ENCODE results near the gene TMEM213. TPM values are rescaled to one million over a fixed set of nuclear protein-coding genes. Genes with fewer than 3 reads are reported as not detected.
A peak's percentile ranks its signal among the peaks of the same experiment; 100 is the strongest.

The TMEM213 gene
- total RNA-seq, 1 experiment from 2014 or later, result not detected

DNA sequence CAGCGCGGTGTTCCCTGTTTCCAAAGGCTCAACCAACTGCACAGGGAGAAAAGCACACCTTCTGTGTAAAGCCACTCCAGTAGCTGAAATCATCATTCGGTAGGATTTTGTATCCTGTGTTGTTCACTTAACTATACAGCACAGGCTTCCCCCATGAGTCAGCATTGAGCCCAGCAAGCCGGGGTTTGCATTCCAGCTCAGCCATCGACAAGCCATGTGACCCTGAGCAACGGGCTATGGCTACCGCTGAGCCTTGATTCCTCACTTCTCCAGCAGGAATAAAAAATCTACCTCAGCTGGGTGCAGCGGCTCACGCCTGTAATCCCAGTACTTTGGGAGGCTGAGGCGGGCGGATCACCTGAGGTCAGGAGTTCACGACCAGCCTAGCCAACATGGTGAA, 44.3 kb downstream of the TMEM213 start:
- DNase-seq (ENCODE audit: low read depth), result peak; percentile 31

DNA sequence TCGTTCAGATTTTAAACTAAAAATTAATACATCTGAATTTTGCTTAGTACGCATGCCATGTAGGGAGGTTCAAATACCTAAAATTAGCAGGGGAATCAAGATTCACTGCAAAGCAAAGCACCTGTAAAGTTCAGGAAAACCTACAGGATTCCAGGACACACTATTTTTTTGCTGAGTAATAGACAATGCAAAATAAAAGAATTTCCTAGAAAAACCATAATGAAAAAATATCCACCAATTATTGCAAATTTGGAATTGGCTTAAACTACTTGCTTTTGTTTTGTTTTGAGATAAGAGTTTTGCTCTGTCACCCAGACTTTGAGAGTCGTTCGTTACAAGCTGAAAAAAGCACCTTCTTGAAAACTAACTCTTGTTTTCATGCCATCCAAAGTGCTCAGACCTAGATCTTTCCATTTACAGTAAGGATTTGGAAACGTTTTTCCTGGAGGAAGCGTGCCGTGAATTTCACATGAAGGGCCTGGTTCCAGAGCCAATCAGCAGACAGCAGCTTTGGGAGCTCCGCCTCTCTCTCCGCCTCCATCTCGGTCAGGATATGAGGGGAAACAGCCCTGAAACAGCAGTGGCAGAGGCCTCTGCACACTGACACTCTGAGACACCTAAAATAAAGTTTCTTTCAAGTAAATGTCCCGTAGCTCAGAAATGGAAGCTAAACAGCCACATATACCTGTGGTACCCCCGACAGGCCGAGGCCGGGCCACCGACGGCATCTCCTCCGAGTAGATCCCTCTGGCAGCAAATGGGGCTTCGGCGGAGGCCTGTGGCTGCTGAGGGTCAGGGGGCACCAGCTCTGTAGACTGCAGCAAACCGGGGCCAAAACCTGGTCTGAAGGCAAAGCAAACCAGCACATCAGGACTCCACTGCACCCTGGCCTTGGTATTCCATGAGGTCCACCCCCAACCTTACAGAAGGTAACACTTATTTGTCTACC, 46.1 kb downstream of the TMEM213 start:
- DNase-seq (ENCODE audit: low read depth), result no peak

DNA sequence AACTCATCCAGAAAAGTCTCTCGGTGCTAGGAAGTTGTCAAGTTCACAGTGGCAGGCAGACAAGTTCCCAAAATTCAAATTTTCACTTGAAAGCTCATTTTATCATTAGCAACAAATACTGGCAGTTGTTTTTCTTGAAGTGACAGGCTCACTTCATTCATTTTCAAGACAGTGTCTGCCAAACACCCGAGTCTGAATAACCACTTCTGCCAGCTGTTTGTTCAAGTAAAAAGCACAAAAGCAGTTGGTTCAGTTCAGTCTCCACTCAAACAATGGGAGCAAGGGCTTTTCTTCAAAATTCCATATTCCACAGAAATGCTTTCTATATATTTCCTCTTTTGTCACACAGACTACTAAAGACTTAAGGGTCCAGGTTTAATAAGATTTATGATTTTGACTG, 47.9 kb downstream of the TMEM213 start:
- no peak for DNase-seq (ENCODE audit: low read depth)

DNA sequence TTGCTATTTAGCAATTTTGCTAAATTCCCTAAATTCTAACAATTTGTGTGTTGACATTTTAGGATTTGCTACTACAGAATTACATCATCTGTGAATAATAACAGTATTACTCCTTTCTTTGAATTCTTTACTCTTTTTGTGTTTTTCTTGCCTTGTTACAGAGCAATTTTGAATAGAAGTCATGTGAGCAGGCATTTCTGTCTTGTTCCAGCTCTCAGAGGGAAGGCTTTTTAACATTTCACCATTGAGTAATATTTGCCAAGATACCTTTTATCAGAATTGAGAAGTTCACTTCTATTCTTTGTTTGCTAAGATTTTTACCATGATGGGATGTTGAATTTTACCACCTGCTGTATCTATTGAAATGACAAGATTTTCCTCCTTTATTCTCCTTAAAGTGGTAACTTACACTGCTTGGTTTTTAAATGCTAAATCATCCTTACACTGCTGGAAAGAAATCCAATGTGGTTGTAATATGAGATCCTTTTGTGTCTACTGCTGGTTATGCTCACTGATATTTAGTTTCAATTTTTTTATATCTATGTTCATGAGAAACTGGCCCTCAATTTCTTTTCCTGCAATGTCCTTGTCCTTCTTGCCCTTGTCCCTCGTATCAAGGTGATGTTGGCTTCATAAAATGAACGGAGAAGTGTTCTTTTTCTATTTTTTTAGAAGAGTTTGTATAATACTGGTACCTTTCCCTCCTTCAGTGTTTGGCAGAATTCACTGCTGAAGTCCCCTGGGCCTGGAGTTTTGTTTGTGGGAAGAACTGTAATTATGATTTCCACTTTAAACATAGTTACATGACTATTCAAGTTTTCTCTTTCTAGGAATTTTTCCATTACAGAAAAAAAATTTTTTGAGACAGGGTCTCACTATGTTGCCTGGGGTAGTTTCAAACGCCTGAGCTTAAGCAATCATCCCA, 50.5 kb downstream of the TMEM213 start:
- peak; percentile 61 for DNase-seq (ENCODE audit: low read depth)

DNA sequence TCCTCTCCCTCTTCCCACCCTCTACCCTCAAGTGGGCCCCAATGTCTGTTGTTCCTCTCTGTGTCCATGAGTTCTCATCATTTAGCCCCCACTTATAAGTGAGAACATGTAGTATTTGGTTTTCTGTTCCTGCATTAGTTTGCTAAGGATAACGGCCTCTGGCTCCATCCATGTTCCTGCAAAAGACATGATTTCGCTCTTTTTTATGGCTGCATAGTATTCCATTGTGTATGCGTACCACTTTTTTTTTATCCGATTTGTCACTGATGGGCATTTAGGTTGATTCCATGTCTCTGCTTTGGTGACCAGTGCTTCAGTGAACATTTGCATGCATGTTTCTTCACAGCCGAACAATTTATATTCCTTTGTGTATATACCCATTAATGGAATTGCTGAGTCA, 51.9 kb downstream of the TMEM213 start:
- DNase-seq (ENCODE audit: low read depth), result no peak

DNA sequence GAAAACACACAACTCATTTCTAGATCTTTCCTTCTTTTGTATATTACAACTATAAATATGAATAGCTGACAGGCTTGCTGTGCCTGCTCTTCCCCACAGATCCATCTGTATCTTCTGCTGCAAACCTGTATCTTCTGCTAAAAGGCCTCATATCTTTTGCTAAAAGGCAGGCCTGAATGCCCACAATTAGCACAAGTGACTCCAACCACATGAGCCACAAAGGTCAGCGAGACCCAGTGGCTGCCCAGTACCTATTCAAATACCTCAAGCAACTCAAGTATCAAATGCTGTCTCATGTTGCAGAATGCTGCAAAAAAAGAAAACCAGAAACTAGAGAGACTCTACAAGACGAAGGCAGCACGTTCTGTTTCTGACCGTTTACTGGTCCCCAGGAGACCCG, 54.7 kb downstream of the TMEM213 start:
- no peak for DNase-seq (ENCODE audit: low read depth)

DNA sequence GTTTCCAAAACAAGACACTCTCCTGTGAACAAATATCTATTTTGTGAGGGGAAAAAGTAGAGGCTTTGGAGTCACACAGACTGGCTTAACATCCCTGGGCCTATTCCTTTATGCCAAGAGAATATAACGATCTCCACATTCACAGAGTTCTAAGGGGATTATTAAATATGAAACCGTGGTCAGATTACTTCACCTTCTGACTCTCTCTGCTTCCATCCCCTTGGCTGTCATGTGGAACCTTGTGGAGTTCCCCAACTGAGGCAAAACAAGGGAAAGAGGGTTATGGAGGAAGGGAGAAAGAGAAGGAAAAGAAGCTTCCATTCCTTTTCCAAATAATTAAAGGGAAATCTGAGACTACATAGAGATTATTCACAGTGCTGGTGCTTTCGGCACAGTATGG, 55.7 kb downstream of the TMEM213 start:
- no peak for DNase-seq (ENCODE audit: low read depth)

DNA sequence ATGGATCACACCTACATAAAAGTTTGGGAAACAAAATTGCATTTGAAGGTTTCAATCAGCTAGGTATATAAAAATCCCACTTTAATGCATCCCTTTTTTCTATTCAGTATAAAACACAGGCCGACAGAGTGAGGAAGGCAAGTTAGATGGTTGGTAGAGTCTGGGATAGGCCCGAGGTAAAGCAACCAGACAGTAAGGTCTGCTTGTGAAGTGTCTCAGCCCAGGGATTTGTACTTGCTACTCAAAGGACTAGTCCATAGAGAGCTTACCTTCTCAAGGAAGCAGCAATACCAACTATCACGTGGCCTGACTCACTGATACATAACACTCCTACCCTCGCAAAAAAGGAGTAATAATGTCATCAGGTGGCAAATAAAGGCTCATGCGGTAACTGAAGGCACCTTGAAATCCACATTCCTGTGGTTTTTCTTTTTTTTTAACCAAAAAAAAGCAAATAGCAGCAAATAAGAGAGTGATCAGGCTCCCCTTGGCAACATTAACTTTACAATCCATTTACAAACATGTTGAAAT, 56.4 kb downstream of the TMEM213 start:
- no peak for DNase-seq (ENCODE audit: low read depth)

DNA sequence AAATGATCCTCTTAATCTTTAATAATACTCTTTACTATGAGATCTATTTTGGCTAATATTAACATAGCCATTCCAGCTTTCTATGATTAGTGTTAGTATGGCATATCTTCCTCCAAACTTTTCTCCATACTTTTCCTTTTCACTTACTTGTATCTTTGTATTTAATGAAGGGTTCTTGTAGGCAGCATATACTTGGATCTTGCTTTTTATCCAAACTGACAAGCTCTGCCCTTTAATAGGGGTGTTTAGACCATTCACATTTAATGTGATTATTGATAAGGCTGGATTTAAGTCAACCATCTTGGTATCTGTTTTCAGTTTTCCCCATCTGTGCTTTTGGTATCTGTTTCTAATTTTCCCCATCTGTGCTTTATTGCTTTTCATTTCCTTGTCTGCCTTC, 59.9 kb downstream of the TMEM213 start:
- no peak for DNase-seq (ENCODE audit: low read depth)

DNA sequence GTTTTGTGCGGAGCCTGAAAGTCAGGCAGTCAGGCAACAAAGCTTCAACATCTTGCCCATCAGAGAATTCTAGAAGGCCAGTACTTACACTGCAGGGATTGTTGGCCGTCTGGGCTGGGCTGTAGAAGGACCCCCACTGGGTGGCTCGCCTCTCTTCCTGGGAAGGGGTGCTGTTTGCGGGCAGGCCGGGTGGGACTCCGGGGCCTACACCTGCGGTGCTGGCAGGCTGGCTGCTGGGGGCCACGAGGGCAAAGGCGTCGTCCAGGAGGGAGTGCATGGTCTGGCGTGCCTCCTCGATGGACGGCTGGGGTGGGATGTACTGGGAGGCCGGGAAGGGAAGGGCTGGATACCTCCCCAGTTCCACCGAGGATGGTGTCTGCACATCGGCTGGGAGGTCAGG, 63.3 kb downstream of the TMEM213 start:
- no peak for DNase-seq (ENCODE audit: low read depth)

DNA sequence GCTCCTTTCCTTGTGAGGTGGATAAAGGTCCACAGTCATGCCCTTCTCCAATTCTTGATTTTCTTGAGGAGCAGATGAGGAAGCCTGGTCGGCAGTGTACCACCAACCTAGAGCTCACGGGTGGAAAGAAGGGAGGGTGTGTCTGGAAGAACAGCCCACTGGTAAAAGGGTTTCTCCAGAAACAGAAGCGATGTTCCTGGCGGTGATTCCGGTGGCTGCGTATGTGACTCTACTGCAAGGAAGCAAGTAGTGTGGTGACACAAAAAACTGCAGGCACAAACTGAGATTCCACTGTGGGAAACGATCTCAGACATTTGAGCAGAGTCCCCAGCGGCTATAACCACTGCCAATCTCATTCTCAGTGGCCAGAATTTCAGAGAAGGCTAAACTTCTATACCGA, 66.1 kb downstream of the TMEM213 start:
- DNase-seq (ENCODE audit: low read depth), result no peak

DNA sequence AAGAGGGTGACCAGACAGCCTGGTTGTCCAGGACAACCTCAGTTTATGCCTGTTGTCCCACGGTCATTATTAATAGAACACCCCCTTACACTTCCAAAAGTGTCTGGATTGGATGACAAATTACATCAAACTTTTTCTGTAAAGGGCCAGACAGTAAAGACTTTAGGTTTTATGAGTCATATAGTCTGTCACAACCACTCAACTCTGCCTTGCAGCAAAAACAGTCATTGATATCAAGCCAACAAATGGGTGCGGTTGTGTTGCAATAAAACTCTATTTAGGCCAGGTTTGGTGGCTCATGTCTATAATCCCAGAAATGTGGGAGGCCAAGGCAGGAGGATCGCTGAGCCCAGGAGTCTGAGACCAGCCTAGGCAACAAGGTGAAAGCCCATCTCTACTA, 66.9 kb downstream of the TMEM213 start:
- peak; percentile 81 for DNase-seq (ENCODE audit: low read depth)

DNA sequence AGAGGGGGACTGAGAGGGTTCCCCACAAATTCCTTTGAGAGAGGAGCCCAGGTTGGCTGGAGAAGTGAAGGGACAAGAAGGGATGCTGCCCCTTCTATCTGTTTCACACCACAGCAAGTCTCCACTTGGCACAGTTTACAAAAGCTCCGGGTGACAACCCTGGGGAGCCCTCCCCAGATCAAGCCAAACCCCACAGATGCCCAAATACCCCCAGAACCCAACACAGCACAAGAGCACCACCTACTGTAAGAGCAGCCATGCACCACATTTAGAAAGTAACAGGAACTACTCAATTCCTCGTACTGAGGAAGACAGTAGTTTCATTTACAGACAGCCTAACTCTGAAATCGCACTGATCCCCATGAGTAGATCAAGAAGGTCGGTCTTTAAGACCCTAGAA, 68.0 kb downstream of the TMEM213 start:
- no peak for DNase-seq (ENCODE audit: low read depth)

DNA sequence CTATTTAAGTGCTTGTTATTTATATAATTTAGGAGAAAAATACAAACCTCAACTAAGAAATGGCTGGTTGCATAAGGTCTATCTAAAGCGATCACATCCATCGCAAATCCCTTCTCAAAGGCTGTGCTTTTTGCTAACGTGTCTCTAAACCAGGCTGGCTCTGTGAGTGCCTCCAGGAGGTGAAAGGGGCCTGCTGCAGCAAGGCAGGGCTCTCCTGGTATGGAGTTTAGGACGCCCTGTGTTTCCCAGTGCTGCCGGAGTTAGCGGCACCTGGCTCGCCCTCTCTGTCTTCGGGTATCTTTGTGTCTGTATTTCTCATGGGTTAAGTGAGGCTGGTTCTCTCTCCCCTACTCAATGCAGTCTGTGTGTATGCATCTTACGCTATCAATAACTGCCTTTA, 68.6 kb downstream of the TMEM213 start:
- DNase-seq (ENCODE audit: low read depth), result no peak

DNA sequence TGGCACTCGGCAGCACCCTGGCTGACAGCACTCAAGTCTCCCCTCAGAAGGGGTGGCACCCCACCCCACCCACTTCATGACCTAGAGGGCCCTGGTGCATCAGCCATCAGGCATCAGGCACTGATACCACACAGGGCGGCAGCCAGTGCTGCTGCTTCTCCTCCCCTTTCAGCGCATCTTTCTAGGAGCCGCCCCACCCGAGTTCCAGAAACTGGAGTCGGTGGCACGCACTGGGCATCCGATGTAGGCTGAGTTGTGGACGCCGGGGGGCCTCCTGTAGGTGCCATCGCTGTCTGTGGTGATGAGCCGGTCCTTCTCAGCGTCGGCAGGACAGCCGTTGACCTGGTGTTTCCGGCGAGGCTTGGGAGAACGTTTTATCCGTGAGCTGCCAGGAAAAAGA, 70.0 kb downstream of the TMEM213 start:
- DNase-seq (ENCODE audit: low read depth), result no peak

DNA sequence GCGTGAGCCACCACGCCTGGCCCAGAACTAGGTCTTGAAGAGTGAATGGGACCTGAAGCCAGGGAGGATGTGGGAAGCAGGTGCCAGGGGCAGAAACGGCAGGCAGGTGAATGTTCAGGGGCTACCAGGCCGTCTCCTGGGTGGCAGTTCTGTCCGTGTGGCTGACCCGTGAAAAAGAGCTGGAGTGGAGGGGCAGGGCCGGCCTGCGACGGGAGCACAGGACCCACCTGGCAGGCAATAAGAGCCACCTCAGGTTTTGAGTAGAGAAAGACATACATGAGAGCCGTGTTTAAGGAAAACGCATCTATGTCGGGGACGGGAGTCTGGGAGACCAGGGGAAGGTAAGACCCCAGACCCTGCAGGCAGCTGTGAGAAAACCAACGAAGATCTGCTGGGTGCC, 70.9 kb downstream of the TMEM213 start:
- no peak for DNase-seq (ENCODE audit: low read depth)

DNA sequence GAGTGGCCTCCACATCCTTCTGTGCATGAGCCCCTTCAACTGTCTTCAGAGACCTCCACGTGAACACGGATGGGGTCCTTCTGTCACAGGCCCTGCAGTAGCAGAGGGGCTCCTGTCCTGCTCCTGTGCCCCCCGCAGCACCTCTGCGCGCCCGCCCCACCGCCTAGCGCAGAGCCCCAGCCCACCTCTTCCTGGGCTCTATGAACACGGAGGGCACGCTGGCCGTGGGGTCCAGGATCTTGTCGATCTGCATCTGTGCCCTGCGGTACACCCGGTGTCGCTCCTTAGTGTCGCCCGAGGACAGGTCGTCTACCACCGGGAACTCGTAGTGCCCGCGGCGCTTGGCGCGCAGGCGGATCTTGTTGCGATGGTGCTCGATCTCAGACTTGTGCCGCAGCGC, 71.6 kb downstream of the TMEM213 start:
- no peak for DNase-seq (ENCODE audit: low read depth)

DNA sequence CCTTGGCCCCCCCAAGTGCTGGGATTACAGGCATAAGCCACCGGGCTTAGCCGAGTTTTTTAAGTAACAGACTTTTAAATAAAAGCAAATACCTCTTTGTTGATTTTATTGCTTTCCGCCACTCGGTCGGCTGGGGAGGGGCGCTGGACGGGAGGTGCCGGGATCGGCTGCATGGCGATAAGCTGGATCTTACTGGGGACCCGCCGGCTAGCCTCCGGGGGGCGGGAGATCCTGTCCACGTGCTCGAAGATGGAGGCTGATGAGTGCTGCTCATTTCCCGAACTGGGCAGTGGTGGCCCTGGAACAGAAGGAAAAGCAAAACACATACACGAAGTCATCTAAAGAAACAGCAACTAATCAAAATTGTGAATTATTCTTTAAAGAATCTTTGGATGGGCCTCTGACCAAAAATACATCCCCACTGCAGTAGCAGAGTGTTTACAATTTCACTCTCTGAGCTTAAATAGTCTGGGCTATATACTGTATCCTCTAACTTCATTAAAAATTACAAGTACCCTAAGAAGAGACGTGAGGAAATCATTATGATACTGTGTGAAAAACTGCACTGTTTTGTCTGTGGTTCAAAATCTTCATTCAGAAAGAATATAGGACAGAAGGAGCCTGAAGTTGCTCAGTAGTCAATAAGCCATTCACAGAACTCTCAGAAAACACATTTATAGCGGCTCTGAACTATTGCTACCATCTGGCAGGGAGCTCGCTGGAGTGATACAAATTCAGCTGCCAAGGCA, 73.4 kb downstream of the TMEM213 start:
- DNase-seq (ENCODE audit: low read depth), result no peak

DNA sequence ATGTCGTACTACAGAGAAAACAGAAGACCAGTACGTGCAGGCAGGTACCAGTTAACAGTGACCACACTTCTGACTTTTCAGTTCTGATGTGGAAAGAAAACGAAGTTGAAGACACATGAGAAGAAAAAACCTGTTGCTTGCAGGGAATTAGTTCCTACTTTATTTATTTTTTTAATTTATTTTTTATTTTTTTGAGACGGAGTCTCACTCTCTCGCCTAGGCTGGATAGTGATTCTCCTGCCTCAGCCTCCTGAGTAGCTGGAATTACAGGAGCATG, 74.0 kb downstream of the TMEM213 start:
- no peak for DNase-seq (ENCODE audit: low read depth)

DNA sequence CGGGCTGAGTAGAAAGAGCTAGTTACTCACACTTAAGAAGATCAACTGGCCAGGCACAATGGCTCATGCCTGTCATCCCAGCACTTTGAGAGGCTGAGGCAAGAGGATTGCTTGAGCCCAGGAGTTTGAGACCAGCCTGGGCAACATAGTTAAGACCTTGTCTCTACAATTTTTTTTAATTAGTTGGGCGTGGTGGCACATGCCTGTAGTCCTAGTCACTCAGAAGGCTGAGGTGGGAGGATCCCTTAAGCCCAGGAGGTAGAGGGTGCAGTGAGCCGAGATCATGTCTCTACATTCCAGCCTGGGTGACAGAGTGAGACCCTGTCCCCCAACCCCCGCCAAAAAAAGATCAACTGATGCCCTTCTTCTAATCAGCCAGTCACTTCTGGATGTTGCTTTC, 74.8 kb downstream of the TMEM213 start:
- no peak for DNase-seq (ENCODE audit: low read depth)

DNA sequence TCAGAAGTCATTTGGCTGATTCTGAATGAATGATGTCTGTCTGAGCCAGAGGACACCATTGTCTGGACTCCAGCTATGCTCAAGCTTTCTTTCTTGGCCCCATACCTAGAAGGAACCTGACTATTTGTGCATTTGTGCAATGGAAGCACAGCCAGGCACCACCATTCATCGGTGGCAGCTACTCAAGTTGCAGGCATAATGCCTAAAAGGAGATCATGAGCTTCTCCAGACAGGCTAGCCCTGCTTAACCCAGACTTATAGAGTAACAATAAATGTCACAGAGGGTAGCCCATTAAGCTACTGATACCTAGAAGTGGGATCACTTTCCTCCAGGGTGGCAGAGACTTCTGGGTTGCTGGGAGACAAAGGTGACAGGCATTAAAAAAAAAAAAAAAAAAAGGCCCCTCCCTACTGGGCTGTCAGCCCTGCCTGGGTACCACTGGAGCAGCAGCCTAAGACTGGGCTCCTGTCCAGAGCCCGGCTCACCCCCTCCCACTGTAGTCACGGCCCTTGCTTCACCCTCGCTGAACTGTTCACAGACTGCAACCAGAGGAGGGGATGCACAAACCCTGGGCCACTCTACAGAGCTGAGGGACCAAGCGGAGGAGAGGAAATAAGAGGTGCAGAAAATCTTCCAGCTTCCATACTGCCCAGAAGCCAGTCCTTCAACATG, 75.6 kb downstream of the TMEM213 start:
- DNase-seq (ENCODE audit: low read depth), result no peak
